ENCODE results near the gene COL6A3.
"Not testable (repeated sequence)": the region's sequence is repeated elsewhere in the genome, so short reads cannot be mapped to it uniquely, and the experiment has no call there.

The COL6A3 gene

DNA sequence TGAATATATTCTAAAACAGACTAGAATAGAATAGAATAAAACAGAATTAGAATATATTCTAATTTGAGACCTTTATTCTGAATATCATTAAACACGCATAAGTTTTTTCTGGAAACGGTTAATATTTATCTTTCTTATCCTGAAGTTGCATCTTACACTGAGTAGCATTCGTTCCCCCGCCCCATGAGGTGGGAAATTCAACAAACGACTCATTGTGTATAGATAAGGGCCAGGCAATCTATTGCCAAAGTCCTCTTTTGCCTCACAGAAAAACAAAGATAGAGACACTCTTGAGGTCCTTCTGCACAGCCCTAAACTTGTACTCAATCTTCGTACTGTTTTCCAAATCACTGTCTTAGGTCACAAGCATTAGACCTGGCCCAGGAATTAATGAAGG lies 98.1 kb downstream of the COL6A3 start:
- DNase-seq (ENCODE audit: low read depth) = no peak

DNA sequence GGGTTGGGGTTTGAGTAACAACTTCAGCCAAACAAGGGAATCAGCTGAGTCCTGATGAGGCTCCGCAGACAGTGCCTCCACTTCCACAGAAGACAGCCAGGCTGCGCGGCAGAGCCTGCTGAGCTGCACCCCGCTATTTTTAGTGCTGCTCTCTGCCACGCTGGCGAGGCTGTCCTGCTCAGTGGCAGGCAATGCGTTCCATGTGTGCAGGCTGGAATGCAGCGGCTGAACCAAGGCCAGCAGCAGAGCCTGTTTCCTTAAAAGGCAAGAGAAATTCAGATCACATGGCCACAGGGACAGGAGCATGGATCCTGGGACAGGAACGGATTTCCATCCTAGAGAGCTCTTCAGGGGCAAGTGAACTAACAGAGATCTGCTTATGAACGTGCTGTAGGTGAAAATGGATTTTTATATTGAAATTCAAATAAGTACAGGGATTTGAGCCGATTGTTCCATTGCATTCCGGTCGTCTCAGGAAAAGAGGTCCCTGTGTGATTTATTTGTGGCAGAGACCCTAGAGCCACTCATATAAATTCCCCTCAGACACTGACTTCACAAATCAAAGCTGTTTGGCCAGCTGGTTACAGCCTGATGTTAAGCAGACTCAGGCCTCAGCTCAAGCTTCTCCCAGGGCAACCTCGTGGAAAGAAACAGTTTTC lies 98.7 kb downstream of the COL6A3 start:
- no peak for DNase-seq (ENCODE audit: low read depth)

DNA sequence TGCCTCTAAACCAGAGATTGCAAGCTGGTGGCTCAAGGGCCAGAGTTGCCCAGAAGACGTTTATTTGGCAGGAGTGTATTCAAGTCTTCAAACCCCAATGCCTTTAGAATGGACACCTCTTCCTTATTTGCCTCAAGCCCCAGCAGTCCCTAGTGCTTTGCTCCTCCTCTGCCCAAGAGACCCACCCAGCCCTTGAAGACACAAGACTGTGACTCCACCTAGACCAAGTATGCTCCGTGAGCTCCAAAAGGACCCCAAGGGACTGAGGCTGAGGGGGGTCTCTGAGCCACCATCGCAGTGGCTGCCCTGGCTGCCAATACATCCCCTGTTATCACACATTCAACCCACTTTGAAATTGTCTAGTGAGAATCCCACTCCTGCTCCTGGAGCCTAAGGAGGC lies 99.3 kb downstream of the COL6A3 start:
- no peak for DNase-seq (ENCODE audit: low read depth)

DNA sequence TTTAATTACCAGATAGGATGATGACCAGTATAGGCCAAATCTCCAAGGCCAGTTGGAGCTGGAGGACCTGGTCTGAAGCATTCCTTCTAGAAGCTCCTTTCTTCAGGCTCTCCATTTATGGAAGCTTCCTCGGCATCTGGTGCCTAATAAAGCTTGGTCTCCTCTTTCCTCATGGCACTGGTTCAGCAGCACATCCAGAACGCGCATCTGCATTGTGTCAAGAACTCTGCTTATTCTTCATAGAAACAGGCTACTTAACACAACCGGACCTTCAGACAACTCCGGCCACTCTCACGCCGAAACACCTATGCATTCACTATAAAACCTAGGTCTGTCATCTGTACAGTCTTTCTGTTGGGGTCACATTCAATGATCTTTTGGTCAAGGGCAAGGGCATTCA lies 99.8 kb downstream of the COL6A3 start:
- DNase-seq (ENCODE audit: low read depth) = no peak

DNA sequence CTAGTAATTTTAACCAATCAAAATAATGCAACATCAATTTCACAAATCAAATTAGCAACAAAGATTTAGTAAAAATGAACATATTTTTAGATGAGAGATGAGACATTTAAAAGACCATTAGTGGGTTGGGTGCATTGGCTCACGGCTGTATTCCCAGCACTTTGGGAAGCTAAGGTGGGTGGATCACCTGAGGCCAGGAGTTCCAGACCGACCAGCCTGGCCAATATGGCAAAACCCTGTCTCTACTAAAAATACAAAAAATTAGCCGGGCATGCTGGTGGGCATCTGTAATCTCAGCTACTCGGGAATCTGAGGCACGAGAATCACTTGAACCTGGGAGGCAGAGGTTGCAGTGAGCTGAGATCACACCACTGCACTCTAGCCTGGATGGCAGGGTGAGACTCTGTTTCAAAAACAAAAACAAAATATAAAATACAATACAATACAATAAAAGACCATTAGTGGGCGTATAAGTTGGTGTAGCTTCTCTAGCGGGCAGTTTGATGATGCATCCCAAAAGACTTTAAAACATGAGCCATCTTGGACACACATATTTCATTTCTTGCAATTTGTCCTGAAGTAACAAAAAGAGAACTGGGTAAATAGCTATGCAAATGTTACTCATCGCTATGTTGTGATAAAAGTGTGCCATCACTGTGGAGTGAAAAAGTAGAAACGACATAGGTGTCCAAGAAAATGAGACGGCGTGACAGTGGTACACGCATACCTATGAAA lies 101.8 kb downstream of the COL6A3 start:
- DNase-seq (ENCODE audit: low read depth) = no peak

DNA sequence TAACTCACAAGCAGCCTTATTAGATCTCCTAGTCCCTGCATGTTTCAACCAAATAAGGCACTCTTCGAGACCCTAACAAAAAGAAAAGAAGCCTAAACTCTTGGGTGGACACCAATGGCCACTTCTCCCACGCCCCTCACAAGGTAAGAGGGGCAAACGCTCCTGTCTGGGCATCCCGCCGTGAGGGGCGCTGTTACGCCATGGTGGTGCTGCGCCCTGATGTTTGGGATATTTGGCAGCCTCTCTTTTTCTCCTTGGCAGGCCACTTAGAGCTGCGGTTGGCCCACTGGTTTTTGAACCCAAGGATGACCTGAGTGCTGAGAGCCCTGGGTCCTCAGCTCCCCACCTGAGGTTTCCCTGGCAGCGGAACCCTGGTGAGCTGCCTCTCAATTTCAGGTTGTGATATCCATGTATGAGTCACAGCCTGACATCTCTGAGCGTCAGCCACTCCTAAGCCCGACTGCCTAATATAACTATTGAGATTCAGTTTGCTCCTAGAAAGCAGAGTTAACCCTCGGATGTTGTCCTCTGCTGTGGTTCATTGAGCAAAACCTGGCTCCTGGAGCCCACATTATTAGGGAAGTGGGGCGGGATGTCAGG lies 103.3 kb downstream of the COL6A3 start:
- DNase-seq (ENCODE audit: low read depth) = no peak

DNA sequence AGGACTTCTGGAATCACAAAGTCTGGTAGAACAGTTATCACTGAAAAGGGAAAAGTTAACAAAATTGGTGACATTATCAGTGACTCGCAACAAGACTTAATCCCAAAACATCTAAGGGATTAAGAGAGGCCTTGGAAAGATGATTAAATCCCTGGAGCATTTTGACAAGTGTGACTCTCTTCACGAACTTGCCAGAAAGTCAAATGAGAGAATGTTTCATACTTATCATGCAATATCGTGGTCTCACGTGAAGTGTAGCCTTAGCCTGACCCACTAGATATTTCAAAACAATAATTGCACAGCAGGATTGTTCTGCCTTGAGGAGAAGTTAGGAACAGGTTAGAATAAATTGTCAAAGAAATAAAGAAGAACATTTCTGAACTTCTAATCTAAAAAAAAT lies 104.5 kb downstream of the COL6A3 start:
- no peak for DNase-seq (ENCODE audit: low read depth)

DNA sequence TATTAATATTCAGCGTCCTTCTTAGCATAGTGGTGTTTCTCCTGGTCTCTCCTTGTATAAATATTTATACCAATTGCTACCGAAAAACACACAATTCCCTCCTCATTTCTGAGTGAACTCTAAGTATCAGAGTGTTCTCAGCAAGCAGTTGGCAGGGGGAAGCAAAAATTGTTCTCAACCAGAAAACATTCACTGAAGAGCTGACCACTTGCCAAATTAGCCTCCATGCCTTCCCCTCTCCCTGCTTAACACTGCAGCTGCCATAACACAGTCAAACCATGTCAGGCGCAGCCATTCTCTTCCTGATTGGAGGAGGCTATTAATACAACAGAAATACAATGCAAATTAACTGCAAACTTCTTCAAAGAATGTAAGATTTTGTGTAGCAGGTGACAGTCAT lies 105.0 kb downstream of the COL6A3 start:
- no peak for DNase-seq (ENCODE audit: low read depth)

DNA sequence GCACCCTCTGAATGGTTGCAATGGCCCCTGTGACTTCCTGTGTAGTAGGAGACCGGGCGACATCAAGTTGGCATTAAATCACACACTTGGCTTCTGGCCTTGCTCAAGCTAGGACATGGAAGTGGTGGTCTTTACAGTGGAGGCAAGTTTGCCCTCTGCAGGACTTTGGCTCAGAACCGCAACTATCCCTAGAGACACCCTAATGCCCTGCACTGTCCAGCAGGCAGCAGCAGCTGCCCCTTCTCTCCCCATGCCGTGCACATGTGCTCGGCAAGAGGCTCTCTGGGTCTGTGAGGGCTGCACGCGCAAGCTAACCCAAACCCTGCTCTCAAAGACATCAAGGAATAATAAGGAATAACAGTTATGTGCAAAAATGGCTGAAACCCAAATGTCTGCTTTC lies 106.5 kb downstream of the COL6A3 start:
- DNase-seq (ENCODE audit: low read depth) = no peak

DNA sequence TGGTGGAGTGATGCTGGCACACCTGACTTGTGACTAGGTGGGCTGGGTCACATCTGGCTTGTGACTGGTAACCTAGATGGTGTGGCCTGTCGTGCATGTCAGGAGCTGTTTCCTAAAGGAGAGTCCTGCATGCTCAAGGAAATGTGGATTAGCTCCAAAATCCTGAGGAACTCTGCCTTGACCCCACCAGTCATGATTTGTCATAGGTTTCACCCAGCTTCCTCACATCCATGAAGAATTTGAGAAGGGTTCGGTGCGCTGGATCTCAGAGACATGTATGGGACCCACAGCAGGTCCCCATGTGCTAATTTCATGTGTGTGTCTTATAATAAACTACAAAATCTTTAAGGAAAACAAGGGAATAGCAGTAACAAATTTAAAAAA lies 107.2 kb downstream of the COL6A3 start:
- DNase-seq (ENCODE audit: low read depth) = no peak

DNA sequence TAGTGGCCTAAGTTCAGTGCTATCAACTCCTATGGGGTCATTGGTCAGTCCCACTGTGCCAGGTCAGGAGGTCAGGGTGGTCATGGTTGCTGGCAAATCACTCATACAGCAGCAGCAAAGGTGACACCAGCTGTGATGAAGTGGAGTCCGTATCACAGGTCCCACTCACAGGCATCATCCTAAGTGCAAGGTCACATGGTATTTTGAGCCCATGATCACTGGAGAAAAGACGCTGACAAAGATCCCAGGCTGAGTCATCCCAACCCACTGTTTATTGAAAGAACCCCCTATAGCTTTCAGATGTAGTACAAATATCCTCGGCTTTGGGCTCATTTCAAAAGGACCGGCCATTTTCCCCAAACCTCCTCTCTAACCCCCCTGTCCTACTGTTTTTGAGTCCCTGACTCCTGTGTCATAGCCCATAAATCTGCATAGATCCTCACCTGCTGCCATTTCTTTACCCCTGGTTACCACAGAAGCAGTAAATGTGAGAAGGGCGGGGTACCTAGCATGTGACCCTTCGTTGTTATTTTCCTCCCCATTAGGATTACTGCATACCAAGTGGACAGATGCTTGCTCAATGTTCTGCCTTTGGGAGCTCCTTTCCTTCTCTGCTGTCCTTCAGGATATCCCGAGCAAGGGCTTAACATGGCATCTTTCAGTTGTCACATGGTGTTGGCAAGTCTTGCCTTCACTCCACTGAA lies 107.7 kb downstream of the COL6A3 start:
- DNase-seq (ENCODE audit: low read depth) = no peak

DNA sequence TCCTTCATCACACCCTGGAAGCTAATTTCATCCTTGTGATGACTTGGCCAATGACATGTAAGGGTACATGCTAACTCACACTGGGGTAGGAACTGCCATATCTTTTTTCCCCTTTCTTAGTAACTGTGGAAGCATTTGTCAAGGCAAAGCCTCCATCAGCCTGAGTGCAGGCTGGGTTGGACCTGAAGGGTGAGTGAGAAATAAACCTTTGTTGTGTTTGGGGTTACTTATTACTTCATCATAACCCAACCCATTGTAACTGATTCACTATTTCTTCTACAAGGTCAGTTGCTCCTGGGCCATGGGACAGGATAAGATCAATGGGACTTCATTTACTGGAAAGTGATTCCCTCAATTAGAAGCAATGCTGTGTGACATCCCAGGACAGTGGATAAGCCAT lies 108.4 kb downstream of the COL6A3 start:
- no peak for DNase-seq (ENCODE audit: low read depth)

DNA sequence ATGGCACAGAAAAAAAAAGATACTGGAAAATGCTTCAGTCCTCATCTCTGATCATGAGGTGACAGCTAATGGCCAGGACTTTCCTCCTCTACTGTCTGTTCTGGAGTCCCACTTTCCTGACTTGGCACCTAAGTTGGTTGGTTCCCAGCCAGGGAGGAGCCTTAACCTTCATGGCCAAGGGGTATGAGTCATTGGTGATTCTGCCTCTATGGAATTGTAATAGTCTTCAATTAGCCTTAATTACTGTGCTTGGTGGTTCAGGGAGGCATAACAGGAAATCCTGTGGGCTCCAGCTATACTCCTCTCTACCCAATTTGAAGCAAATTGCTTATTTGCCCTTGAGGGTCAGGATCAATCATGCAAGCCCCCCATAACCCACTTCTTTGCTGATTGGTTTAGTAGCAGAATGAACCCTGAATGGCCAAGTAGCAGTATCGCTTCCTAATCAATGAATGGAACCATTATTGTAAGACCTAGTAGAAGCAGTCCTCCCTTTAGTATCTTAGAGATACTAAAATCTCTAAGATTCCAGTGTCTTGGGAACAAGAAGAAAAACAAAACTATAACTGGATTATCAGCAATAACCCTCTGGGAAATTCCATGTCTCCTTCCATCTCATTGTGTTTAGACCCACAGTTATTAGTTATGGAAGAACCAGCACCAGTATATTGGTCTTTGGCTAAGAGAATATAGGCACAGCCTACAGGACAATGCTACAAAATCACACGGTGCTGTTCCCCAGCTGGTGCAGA lies 109.0 kb downstream of the COL6A3 start:
- no peak for DNase-seq (ENCODE audit: low read depth)

DNA sequence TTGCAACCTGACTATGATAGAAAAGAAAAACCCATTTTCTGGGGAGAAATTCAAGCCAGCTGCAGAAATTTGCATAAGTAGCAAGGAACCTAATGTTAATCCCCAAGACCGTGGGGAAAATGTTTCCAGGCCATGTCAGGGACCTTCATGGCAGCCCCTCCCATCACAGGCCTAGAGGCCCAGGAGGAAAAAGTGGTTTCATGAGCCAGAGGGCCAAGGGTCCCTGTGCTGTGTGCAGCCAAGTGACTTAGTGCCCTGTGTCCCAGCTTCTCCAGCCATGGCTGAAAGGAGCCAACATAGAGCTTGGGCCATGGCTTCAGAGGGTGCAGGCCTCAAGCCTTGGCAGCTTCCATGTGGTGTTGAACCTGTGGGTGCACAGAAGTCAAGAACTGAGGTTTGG lies 110.7 kb downstream of the COL6A3 start:
- DNase-seq (ENCODE audit: low read depth) = not testable (repeated sequence)

DNA sequence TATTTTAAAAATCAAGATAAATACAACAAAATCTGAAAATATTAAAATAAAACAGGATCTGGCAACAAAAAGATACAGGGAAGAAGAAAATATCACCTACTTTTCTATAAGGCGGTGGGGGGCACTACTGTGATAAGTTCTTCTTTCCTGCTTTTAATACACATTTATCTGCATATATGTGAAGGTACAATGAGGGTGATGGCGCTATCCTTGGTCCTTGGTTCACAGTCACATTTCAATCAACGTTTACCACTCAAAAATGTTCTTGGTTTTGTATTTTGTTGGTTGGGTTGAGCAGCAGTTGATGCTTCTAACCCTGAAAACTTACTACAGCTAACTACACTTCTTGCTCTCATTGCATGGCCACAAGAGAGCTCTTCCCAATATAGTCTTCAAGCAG lies 112.4 kb downstream of the COL6A3 start:
- DNase-seq (ENCODE audit: low read depth) = no peak

DNA sequence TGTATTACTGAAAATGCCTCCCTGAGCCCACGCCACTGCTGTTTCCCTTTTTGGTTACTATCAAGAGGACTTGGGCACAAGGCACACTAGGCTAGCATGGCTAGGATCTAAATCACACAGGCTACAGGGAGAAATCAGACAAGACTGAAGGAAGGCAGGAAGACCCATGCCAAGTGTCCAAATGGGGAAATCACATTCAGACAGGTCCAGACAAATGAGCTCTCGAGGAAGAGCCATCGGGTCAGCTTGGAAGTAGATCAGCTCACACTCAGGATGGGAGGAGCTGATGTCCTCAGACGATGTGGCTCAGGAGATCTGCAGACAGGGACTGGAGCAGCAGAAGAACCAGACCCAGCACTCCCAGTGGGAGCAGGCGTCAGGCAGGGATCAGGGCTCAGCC lies 113.2 kb downstream of the COL6A3 start:
- DNase-seq (ENCODE audit: low read depth) = no peak

DNA sequence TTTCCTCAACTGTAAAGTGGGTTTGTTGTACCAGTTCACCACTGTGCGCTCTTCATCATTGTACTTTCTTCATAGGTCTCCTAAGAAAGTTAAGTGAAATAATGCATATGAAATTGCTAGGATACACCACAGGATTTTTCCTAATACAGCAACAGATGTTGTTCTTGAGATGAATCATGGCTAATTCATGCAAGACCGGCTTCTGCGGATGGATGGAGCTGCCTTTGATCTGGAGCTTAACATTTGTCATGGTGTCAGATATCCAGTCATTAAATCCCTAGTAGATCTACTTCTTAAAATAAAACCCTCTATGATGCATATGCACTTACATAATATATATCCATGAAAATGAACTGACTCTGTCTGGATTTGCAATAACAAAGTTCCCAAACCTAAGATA lies 114.1 kb downstream of the COL6A3 start:
- DNase-seq (ENCODE audit: low read depth) = no peak

DNA sequence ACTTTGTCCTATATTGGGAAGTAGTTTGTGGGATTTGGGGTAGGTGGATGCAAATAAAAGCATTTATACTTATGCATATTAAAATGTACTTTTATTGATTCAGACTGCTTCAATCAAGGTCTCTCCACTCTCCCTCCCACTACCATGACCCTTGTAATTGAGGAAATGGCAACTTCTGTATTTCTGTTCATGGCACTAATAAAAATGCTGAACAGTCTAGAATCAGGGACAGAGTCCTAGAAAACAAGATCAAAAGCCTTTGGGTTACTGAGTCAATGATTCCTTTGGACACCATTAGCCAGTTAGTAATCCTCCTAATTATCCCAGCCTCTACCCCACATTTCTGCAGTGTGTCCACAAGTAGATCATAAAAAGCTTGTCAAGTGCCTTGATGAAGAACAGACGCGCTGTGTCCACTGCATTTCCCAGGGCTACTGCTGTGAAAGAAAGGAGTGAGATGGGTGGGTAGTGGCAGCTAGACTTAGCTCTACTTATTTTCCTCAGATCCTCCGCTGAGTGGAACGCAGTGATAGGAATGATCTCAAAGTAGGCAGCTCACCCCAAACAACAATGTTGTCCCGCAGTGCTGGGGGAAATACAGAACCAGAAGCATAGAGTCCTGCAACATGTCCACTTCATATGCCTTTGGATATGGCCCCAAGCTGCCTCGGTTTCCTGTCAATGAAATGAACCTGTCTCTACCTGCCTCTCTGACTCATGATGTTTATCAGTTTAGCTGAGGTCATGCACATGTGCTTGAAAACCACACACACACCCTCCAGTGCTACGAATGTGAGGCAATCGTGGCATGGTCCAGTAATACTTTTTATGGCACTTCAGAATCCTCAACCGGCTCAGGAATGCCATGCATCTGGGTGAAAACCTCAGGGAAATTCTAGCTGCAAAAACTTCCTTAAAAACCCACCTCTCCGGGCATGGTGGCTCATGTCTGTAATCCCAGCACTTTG lies 115.5 kb downstream of the COL6A3 start:
- DNase-seq (ENCODE audit: low read depth) = no peak

DNA sequence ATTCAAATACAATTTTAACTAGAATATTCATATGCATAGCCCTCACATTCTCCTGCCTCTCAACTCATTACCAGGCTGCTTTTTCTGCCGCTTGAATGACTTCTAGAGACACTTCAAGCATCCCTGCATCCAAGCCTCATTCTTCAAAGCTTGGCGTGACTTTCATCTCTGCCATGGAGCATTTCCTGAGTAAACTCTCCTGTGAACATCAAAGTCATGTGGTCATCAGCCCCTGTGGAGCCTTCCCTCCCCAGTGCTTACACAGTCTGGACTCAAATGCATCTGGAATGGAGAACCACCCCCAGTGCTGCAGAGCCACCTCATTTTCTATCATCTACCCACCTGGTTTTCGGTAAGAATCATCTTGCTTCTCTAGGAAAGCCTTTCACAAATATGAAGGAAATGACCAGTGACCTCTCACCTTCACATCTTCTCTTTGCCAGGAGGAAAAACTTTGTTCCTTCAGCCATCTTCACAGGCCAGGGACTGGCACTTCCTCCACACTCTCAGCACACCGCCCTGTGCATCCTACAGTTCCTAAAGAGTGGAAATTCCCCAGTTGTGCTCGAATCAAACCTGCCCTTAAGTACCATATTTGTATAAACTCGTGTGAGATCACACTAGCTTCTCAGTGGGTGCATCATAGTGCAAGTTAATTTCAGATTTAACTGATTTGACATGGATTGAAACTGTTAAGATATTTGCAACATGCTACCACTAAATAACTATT lies 116.4 kb downstream of the COL6A3 start:
- no peak for DNase-seq (ENCODE audit: low read depth)

DNA sequence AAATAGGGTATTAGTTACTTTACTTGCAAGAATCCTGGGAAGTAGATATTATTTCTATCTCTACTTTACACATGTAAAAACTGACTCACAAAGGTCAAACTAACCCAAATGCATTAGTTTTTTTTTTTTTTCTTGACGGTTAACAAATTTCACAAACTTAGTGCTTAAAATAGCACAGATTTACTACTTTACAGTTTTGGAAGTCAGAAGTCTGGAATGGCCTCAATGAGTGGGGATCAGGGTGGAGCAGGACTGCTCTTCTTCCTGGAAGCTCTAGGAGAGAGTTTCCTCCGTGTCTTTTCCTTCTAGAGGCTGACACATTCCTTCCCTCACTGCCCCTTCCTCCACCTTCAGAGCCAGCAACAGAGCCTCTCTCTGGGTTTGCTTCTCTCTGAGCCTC lies 117.2 kb downstream of the COL6A3 start:
- DNase-seq (ENCODE audit: low read depth) = no peak

Measured in stimulated activated CD4-positive, alpha-beta T cell treated with anti-CD3 and anti-CD28 coated beads, Interleukin-2, amount 100 ng/mL, for 4 hours (primary cell).